Right cardiac atrium (tissue), 5 donors: ENCODE data around the gene TULP4. TPM values are rescaled to one million over a fixed set of nuclear protein-coding genes. Genes with fewer than 3 reads are reported as not detected.
"Not testable (repeated sequence)": the region's sequence is repeated elsewhere in the genome, so short reads cannot be mapped to it uniquely, and the experiment has no call there.

Source experiments
- ATAC-seq, 2 donors: fragments of 200-7000 bp; cut with Tn5 transposase; one replicate each; pipeline versions ENCODE4 v1.8.0 to v1.9.1; 2020; ENCODE audit warnings: moderate library complexity in 2 of 2, mild to moderate bottlenecking in 1 of 2
- DNase-seq, 3 donors: peaks; one replicate each; pipeline ENCODE4 v3.0.0-alpha.2; 2020
- H3K27ac ChIP-seq: one replicate; pipeline ENCODE4 v1.5.1; 2013; ENCODE audit warnings: mild to moderate bottlenecking, low read length, control low read depth, moderate library complexity
- H3K27me3 ChIP-seq: one replicate; pipeline ENCODE4 v1.6.1; 2013; ENCODE audit not compliant: control insufficient read depth, insufficient read depth
- H3K4me1 ChIP-seq: one replicate; pipeline ENCODE4 v1.6.1; 2013; ENCODE audit warnings: low read length; ENCODE audit not compliant: control insufficient read depth, insufficient read depth
- H3K4me3 ChIP-seq: one replicate; pipeline ENCODE4 v1.5.1; 2013; ENCODE audit warnings: low read length, control low read depth
- H3K9me3 ChIP-seq: one replicate; pipeline ENCODE4 v1.6.1; 2013; ENCODE audit warnings: low read length; ENCODE audit not compliant: control insufficient read depth
- WGBS: extraction: QIAGEN DNeasy Blood & Tissue Kit; methylation state at CpG from one replicate; pipeline ENCODE4 v1.1.7; 2013; 5-methylcytosine and 5-hydroxymethylcytosine counted together
- intact Hi-C, 4 donors: fragments of 100-400 bp; cut with DNase I; formaldehyde crosslinking; loops; one replicate each; pipeline versions ENCODE4 v1.11.0 to v1.14.0; 2022 to 2023
- polyA plus RNA-seq: library from polyadenylated mRNA; stranded (reverse); fragments of 200-250 nt; gene quantifications from one replicate; pipeline ENCODE4 v1.2.3, GENCODE V29; 2013
- total RNA-seq, 4 donors: library from RNA; stranded (reverse); fragmentation: NEBNext Ultra II Directional; extraction: Animal tissue kit (Norgen Biotek cat#: 25700); gene quantifications; one replicate each; pipeline ENCODE4 v1.2.1, GENCODE V29; 2021
- donor health status: healthy with polysubstance abuse.
- donor health status: DM: no; HTN: yes; CAD: no.
- donor health status: DM: no; HTN: no; CAD: no.
- donor health status: DM: no; HTN: yes; CAD: no; lungs with severe emphysema.
- donor health status: DM: yes; HTN: yes; CAD: no.

TULP4 gene
- total and polyA plus RNA-seq, 5 donors: 14.7 to 228 (median 171) TPM

GRCh38 chr6:158348737-158349504 is 36.7 kb downstream of the TULP4 start:
- H3K4me1 ChIP-seq, H3K9me3 ChIP-seq, ATAC-seq, intact Hi-C loops, H3K4me3 ChIP-seq, H3K27ac ChIP-seq, H3K27me3 ChIP-seq: not testable (repeated sequence)
- DNase-seq: peak in 1 of 3 donors; percentile 36
- WGBS: 92% methylated on average over 47 of the region's 47 CpGs

GRCh38 chr6:158349505-158350275 is 37.4 kb downstream of the TULP4 start:
- intact Hi-C loops, H3K27ac ChIP-seq, ATAC-seq, H3K4me3 ChIP-seq, H3K9me3 ChIP-seq, H3K27me3 ChIP-seq, H3K4me1 ChIP-seq: not testable (repeated sequence)
- DNase-seq: peak in 1 of 3 donors; percentile 57
- 96% methylated on average over 54 of the region's 54 CpGs for WGBS

GRCh38 chr6:158350731-158351130 is 38.5 kb downstream of the TULP4 start:
- WGBS: 97% methylated on average over 7 of the region's 7 CpGs
- H3K4me3 ChIP-seq, ATAC-seq, DNase-seq, intact Hi-C loops, H3K9me3 ChIP-seq, H3K27me3 ChIP-seq, H3K27ac ChIP-seq, H3K4me1 ChIP-seq: not testable (repeated sequence)

- H3K4me1 ChIP-seq: no peaks in the 10 kb centered on the region
- H3K4me3 ChIP-seq: no peak overlapping the region
- no peaks in the 10 kb centered on the region for H3K9me3 ChIP-seq
- DNase-seq (no peak), ATAC-seq (no peak)
- H3K27me3 ChIP-seq: no peaks in the 10 kb centered on the region
- WGBS: 94% methylated on average over 13 of the region's 13 CpGs
- intact Hi-C loops: no loop called here
- H3K27ac ChIP-seq: no peak overlapping the region
Observed at GRCh38 chr6:158353883-158354877, 41.9 kb downstream of the TULP4 start.

GRCh38 chr6:158356586-158357546 is 44.6 kb downstream of the TULP4 start:
- WGBS: 93% methylated on average over 12 of the region's 12 CpGs
- Histone ChIP-seq H3K27me3 (no peaks in the 10 kb centered on the region), H3K4me1 (peaks cover 4% of the 10 kb centered on the region), H3K9me3 (no peaks in the 10 kb centered on the region), H3K27ac (no peak overlapping the region), H3K4me3 (no peak overlapping the region)
- ATAC-seq (no peak), DNase-seq (no peak)
- intact Hi-C loops: no loop called here

- no peaks in the 10 kb centered on the region for H3K9me3 ChIP-seq
- no peak for ATAC-seq
- WGBS: 93% methylated on average over 7 of the region's 7 CpGs
- peaks cover 4% of the 10 kb centered on the region for H3K4me1 ChIP-seq
- no peak overlapping the region for H3K27ac ChIP-seq
- intact Hi-C loops: no loop called here
- H3K27me3 ChIP-seq: no peaks in the 10 kb centered on the region
- H3K4me3 ChIP-seq: no peak overlapping the region
- no peak for DNase-seq
Observed at GRCh38 chr6:158357570-158358216, 45.4 kb downstream of the TULP4 start.

GRCh38 chr6:158358450-158359077 is 46.3 kb downstream of the TULP4 start:
- WGBS: 70% methylated on average over 5 of the region's 5 CpGs

GRCh38 chr6:158361068-158361467 is 48.8 kb downstream of the TULP4 start:
- DNase-seq: no peak
- H3K27ac ChIP-seq: no peak overlapping the region
- H3K9me3 ChIP-seq: no peaks in the 10 kb centered on the region
- intact Hi-C loops: no loop called here
- H3K4me1 ChIP-seq: peaks cover 4% of the 10 kb centered on the region
- ATAC-seq: no peak
- no peak overlapping the region for H3K4me3 ChIP-seq
- H3K27me3 ChIP-seq: no peaks in the 10 kb centered on the region

More at GRCh38 chr6:158358450-158359077, 46.3 kb downstream of the TULP4 start:
- no peak overlapping the region for H3K4me3 ChIP-seq
- intact Hi-C loops: no loop called here
- DNase-seq (no peak), ATAC-seq (peak; percentile 73)
- H3K9me3 ChIP-seq: no peaks in the 10 kb centered on the region
- H3K27me3 ChIP-seq: no peaks in the 10 kb centered on the region
- H3K4me1 ChIP-seq: peaks cover 4% of the 10 kb centered on the region
- H3K27ac ChIP-seq: no peak overlapping the region

GRCh38 chr6:158361961-158362669 is 49.9 kb downstream of the TULP4 start:
- Histone ChIP-seq H3K27me3 (no peaks in the 10 kb centered on the region), H3K4me1 (peaks cover 4% of the 10 kb centered on the region), H3K27ac (peak overlapping the region; percentile 6), H3K9me3 (no peaks in the 10 kb centered on the region), H3K4me3 (no peak overlapping the region)
- ATAC-seq: peak; percentile 68 to 85
- no peak for DNase-seq
- intact Hi-C loops: no loop called here
- 86% methylated on average over 5 of the region's 5 CpGs for WGBS
